Loucy (cell line): ENCODE data around the gene TLN1.

Experiments
- H2AFZ ChIP-seq: fragments of 200-600 bp; sonication (generic); 2 replicates; pipeline ENCODE4 v1.6.0; 2016; ENCODE audit warnings: antibody characterized with exemption, mild to moderate bottlenecking, low read length, moderate library complexity
- H3F3A ChIP-seq: fragments of 200-600 bp; 2 replicates; pipeline ENCODE4 v1.6.0; 2016; ENCODE audit warnings: antibody characterized with exemption, low read depth, mild to moderate bottlenecking
- H3K27me3 ChIP-seq: fragments of 200-600 bp; sonication (generic); 2 replicates; pipeline ENCODE4 v1.6.1; 2014; ENCODE audit warnings: low read length, mild to moderate bottlenecking; ENCODE audit not compliant: insufficient read depth, poor library complexity, severe bottlenecking
- H3K36me3 ChIP-seq: fragments of 200-600 bp; sonication (generic); 2 replicates; pipeline ENCODE4 v1.6.1; 2016; ENCODE audit warnings: low read length; ENCODE audit not compliant: insufficient read depth
- H3K4me1 ChIP-seq: fragments of 200-600 bp; sonication (generic); 2 replicates; pipeline ENCODE4 v1.5.1; 2014; ENCODE audit warnings: low read length, mild to moderate bottlenecking; ENCODE audit not compliant: insufficient read depth, poor library complexity, severe bottlenecking
- H3K4me2 ChIP-seq: fragments of 200-600 bp; sonication (generic); 2 replicates; pipeline ENCODE4 v1.6.0; 2014; ENCODE audit warnings: antibody characterized with exemption, low read length, low read depth, mild to moderate bottlenecking; ENCODE audit not compliant: poor library complexity, severe bottlenecking
- H3K4me3 ChIP-seq: fragments of 200-600 bp; sonication (generic); 2 replicates; pipeline ENCODE4 v1.5.1; 2014; ENCODE audit warnings: low read length, mild to moderate bottlenecking, mixed read lengths; ENCODE audit not compliant: poor library complexity, severe bottlenecking
- H3K79me2 ChIP-seq: fragments of 200-600 bp; sonication (generic); 2 replicates; pipeline ENCODE4 v1.6.1; 2014; ENCODE audit warnings: low read length; ENCODE audit not compliant: insufficient read depth
- H3K9ac ChIP-seq: fragments of 200-600 bp; sonication (generic); 2 replicates; pipeline ENCODE4 v1.6.0; 2014; ENCODE audit warnings: mild to moderate bottlenecking, low read depth, low read length, moderate library complexity; ENCODE audit not compliant: poor library complexity, severe bottlenecking
- H3K9me2 ChIP-seq: fragments of 200-600 bp; sonication (generic); replicated peaks from 2 replicates; pipeline ENCODE4 v1.6.1; 2016; ENCODE audit warnings: low read depth, low read length, mixed read lengths
- H3K9me3 ChIP-seq: fragments of 200-600 bp; sonication (generic); 2 replicates; pipeline ENCODE4 v1.6.1; 2014; ENCODE audit warnings: mild to moderate bottlenecking, antibody characterized with exemption, low read length, low read depth; ENCODE audit not compliant: insufficient read depth
- H4K20me1 ChIP-seq: fragments of 200-600 bp; sonication (generic); 2 replicates; pipeline ENCODE4 v1.6.0; 2014; ENCODE audit warnings: antibody characterized with exemption, low read length, mild to moderate bottlenecking; ENCODE audit not compliant: insufficient read depth, poor library complexity, severe bottlenecking
- CTCF ChIP-seq: fragments of 200-600 bp; sonication (generic); conservative IDR thresholded peaks from 2 replicates; pipeline ENCODE4 v1.5.1; 2014; ENCODE audit warnings: mild to moderate bottlenecking, antibody characterized with exemption, low read length
- EZH2phosphoT487 ChIP-seq: fragments of 200-600 bp; IDR thresholded peaks from 2 replicates; pipeline ENCODE4 v1.6.1; 2018; ENCODE audit warnings: antibody characterized with exemption, mild to moderate bottlenecking, moderate library complexity, borderline replicate concordance

Gene TLN1

GRCh38 chr9:35681341-35682002 is 50.5 kb downstream of the TLN1 start:
- no peak overlapping the region for H3K4me2 ChIP-seq
- TF ChIP-seq EZH2phosphoT487 = no peak
- no peak for TF ChIP-seq CTCF
- H3K9me3 ChIP-seq = no peaks in the 10 kb centered on the region
- H3K9ac ChIP-seq = no peak overlapping the region
- no peak overlapping the region for H3K4me3 ChIP-seq
- no peaks in the 10 kb centered on the region for H3K4me1 ChIP-seq
- no peaks in the 10 kb centered on the region for H3K36me3 ChIP-seq
- H4K20me1 ChIP-seq = no peaks in the 10 kb centered on the region
- no peaks in the 10 kb centered on the region for H3F3A ChIP-seq
- H2AFZ ChIP-seq = no peak overlapping the region
- H3K27me3 ChIP-seq = no peaks in the 10 kb centered on the region
- no peaks in the 10 kb centered on the region for H3K79me2 ChIP-seq
- H3K9me2 ChIP-seq = no peaks in the 10 kb centered on the region

- Histone ChIP-seq H3K27me3 (no peaks in the 10 kb centered on the region), H3F3A (no peaks in the 10 kb centered on the region), H2AFZ (no peak overlapping the region), H3K36me3 (no peaks in the 10 kb centered on the region), H3K9ac (no peak overlapping the region), H3K4me3 (no peak overlapping the region), H4K20me1 (no peaks in the 10 kb centered on the region), H3K4me1 (no peaks in the 10 kb centered on the region), H3K79me2 (no peaks in the 10 kb centered on the region), H3K9me3 (no peaks in the 10 kb centered on the region), H3K9me2 (no peaks in the 10 kb centered on the region), H3K4me2 (no peak overlapping the region)
- TF ChIP-seq EZH2phosphoT487 (no peak), CTCF (no peak)
Measured at GRCh38 chr9:35680331-35681105, 51.5 kb downstream of the TLN1 start.

- Histone ChIP-seq H4K20me1 (no peaks in the 10 kb centered on the region), H3K4me3 (no peak overlapping the region), H3K27me3 (no peaks in the 10 kb centered on the region), H3K36me3 (no peaks in the 10 kb centered on the region), H3K79me2 (no peaks in the 10 kb centered on the region), H3K9me2 (no peaks in the 10 kb centered on the region), H3K4me2 (no peak overlapping the region), H2AFZ (no peak overlapping the region), H3K4me1 (no peaks in the 10 kb centered on the region), H3K9me3 (no peaks in the 10 kb centered on the region), H3K9ac (no peak overlapping the region), H3F3A (no peaks in the 10 kb centered on the region)
- TF ChIP-seq EZH2phosphoT487 (no peak), CTCF (no peak)
Measured at GRCh38 chr9:35679766-35680330, 52.1 kb downstream of the TLN1 start.
